ENCODE data around the gene QPCT.

DNA sequence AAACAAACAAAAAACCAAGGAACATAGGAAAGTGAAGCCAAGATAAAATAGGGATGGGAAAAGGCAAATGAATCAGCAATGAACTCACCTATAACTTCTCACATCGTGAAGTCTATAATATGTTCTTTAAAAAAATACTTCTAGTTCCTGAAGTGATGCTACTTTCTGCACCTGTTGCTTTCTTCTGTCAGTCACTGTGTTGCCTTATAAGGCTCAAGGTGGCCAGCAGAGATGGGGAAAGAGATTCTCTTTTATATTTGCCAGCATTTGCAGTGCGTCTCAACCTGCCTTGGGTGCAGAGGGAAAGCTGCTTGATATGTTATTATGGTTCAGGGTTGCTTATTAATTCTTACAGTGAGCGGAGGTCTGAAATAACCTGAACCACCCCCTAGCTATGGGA lies 14.0 kb downstream of the QPCT start:
- TF ChIP-seq, protein P1, sequence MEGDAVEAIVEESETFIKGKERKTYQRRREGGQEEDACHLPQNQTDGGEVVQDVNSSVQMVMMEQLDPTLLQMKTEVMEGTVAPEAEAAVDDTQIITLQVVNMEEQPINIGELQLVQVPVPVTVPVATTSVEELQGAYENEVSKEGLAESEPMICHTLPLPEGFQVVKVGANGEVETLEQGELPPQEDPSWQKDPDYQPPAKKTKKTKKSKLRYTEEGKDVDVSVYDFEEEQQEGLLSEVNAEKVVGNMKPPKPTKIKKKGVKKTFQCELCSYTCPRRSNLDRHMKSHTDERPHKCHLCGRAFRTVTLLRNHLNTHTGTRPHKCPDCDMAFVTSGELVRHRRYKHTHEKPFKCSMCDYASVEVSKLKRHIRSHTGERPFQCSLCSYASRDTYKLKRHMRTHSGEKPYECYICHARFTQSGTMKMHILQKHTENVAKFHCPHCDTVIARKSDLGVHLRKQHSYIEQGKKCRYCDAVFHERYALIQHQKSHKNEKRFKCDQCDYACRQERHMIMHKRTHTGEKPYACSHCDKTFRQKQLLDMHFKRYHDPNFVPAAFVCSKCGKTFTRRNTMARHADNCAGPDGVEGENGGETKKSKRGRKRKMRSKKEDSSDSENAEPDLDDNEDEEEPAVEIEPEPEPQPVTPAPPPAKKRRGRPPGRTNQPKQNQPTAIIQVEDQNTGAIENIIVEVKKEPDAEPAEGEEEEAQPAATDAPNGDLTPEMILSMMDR (conservative IDR thresholded peaks at IDR 0.05; ENCODE audit: low read length): no peak
- TF ChIP-seq EZH2phosphoT487 (IDR thresholded peaks at IDR 0.05; ENCODE audit: borderline replicate concordance, low read depth, low read length): no peak
